HEK293 (cell line): ENCODE results near the gene CCDC28B.

ENCODE experiments used
- CTCF ChIA-PET: fragments of 350-600 bp; formaldehyde crosslinking; extraction: SDS; loops from one replicate; lab custom pipeline; 2021; ENCODE audit warnings: antibody characterized with exemption; lab: Yijun Ruan, JAX
- POLR2A ChIA-PET: fragments of 300-600 bp; formaldehyde crosslinking; extraction: SDS; loops from one replicate; lab custom pipeline; 2020; ENCODE audit warnings: antibody characterized with exemption, inconsistent platforms; lab: Yijun Ruan, JAX
- H3K27ac ChIP-seq: fragments of 200-500 bp; sonication (Bioruptor generic); 2 replicates; pipeline ENCODE4 v1.5.1; 2014; ENCODE audit warnings: low read depth, low read length, control low read depth, inconsistent platforms; ENCODE audit errors: extremely low read depth
- H3K36me3 ChIP-seq, 2 experiments: fragments of 200-500 bp in 1 of 2; sonication (Bioruptor generic) in 1 of 2; 1 replicate in 1 of 2; 2 replicates in 1 of 2; pipeline ENCODE4 v1.5.1; 2014 to 2017; ENCODE audit warnings: inconsistent platforms in 2 of 2, low read length in 2 of 2; ENCODE audit not compliant: control insufficient read depth in 2 of 2, insufficient read depth in 1 of 2
- H3K4me1 ChIP-seq: fragments of 200-500 bp; sonication (Bioruptor generic); 2 replicates; pipeline ENCODE4 v1.5.1; 2014; ENCODE audit warnings: mild to moderate bottlenecking, low read length, inconsistent platforms; ENCODE audit not compliant: control insufficient read depth, insufficient read depth
- H3K4me3 ChIP-seq: 2 replicates; pipeline ENCODE4 v1.5.1; 2011; ENCODE audit warnings: low read depth, mild to moderate bottlenecking, control low read depth, low read length, moderate library complexity
- H3K9me3 ChIP-seq: fragments of 200-500 bp; sonication (Bioruptor generic); 2 replicates; pipeline ENCODE4 v1.5.1; 2014; ENCODE audit warnings: low read depth, low read length, inconsistent platforms; ENCODE audit not compliant: control insufficient read depth, insufficient read depth
- GFI1B ChIP-seq: fragments of 450-650 bp; formaldehyde crosslinking; IDR thresholded peaks from 2 replicates; pipeline ENCODE4 v1.5.1; 2016; ENCODE audit warnings: missing biosample characterization, missing genetic modification characterization
- OSR2 ChIP-seq: fragments of 450-650 bp; formaldehyde crosslinking; IDR thresholded peaks from 2 replicates; pipeline ENCODE4 v1.5.1; 2016; ENCODE audit warnings: missing biosample characterization, missing genetic modification characterization
- SP3 ChIP-seq: fragments of 450-650 bp; formaldehyde crosslinking; IDR thresholded peaks from 2 replicates; pipeline ENCODE4 v1.5.1; 2016; ENCODE audit warnings: missing biosample characterization, missing genetic modification characterization
- ZFP41 ChIP-seq: fragments of 450-650 bp; formaldehyde crosslinking; IDR thresholded peaks from 2 replicates; pipeline ENCODE4 v1.5.1; 2016; ENCODE audit warnings: missing biosample characterization, missing genetic modification characterization, borderline replicate concordance
- ZNF121 ChIP-seq: fragments of 450-650 bp; formaldehyde crosslinking; IDR thresholded peaks from 2 replicates; pipeline ENCODE4 v1.5.1; 2016; ENCODE audit warnings: missing biosample characterization, missing genetic modification characterization
- ZNF140 ChIP-seq: fragments of 450-650 bp; formaldehyde crosslinking; IDR thresholded peaks from 2 replicates; pipeline ENCODE4 v1.5.1; 2016; ENCODE audit warnings: missing biosample characterization, missing genetic modification characterization
- ZNF16 ChIP-seq: fragments of 450-650 bp; formaldehyde crosslinking; IDR thresholded peaks from 2 replicates; pipeline ENCODE4 v1.5.1; 2016; ENCODE audit warnings: low read depth, missing biosample characterization, missing genetic modification characterization
- ZNF221 ChIP-seq: fragments of 450-650 bp; formaldehyde crosslinking; IDR thresholded peaks from 2 replicates; pipeline ENCODE4 v1.5.1; 2017; ENCODE audit warnings: missing biosample characterization, missing genetic modification characterization, borderline replicate concordance
- ZNF266 ChIP-seq: fragments of 450-650 bp; formaldehyde crosslinking; IDR thresholded peaks from 2 replicates; pipeline ENCODE4 v1.5.1; 2016; ENCODE audit warnings: missing biosample characterization, missing genetic modification characterization, low read depth
- ZNF473 ChIP-seq: fragments of 450-650 bp; formaldehyde crosslinking; IDR thresholded peaks from 2 replicates; pipeline ENCODE4 v1.5.1; 2017; ENCODE audit warnings: missing biosample characterization, missing genetic modification characterization
- ZNF529 ChIP-seq: fragments of 450-650 bp; formaldehyde crosslinking; IDR thresholded peaks from 2 replicates; pipeline ENCODE4 v1.5.1; 2017; ENCODE audit warnings: missing genetic modification characterization, missing biosample characterization; ENCODE audit not compliant: insufficient replicate concordance
- ZNF549 ChIP-seq: fragments of 450-650 bp; IDR thresholded peaks from 2 replicates; pipeline ENCODE4 v1.5.1; 2018; ENCODE audit warnings: missing biosample characterization, missing genetic modification characterization, mild to moderate bottlenecking, inconsistent platforms, moderate library complexity
- ZNF658 ChIP-seq: fragments of 450-650 bp; formaldehyde crosslinking; IDR thresholded peaks from 2 replicates; pipeline ENCODE4; 2016; ENCODE audit warnings: missing biosample characterization, missing genetic modification characterization
- ZNF785 ChIP-seq: fragments of 450-650 bp; formaldehyde crosslinking; IDR thresholded peaks from 2 replicates; pipeline ENCODE4 v1.5.1; 2016; ENCODE audit warnings: missing biosample characterization, missing genetic modification characterization
- ZNF830 ChIP-seq: fragments of 450-650 bp; IDR thresholded peaks from 2 replicates; pipeline ENCODE4 v1.5.0; 2018; ENCODE audit warnings: missing biosample characterization, missing genetic modification characterization, low read depth, mild to moderate bottlenecking, moderate library complexity
- TF ChIP-seq, protein P1 (sequence below): fragments of 450-650 bp; IDR thresholded peaks from 2 replicates; pipeline ENCODE4 v1.5.1; 2018; ENCODE audit warnings: missing biosample characterization, missing genetic modification characterization
- TF ChIP-seq, protein P2 (sequence below): fragments of 450-650 bp; formaldehyde crosslinking; optimal IDR thresholded peaks from 2 replicates; pipeline ENCODE3; 2016; ENCODE audit warnings: missing biosample characterization, mild to moderate bottlenecking, missing genetic modification characterization
- TF ChIP-seq, protein P3 (sequence below): fragments of 450-650 bp; formaldehyde crosslinking; IDR thresholded peaks from 2 replicates; pipeline ENCODE4 v1.5.1; 2016; ENCODE audit warnings: missing biosample characterization, missing genetic modification characterization
- TF ChIP-seq, protein P4 (sequence below): fragments of 450-650 bp; formaldehyde crosslinking; IDR thresholded peaks from 2 replicates; pipeline ENCODE4 v1.5.1; 2016; ENCODE audit warnings: missing biosample characterization, missing genetic modification characterization
- TF ChIP-seq, protein P5 (sequence below): fragments of 450-650 bp; formaldehyde crosslinking; IDR thresholded peaks from 2 replicates; pipeline ENCODE4 v1.5.1; 2016; ENCODE audit warnings: missing biosample characterization, missing genetic modification characterization, borderline replicate concordance
- TF ChIP-seq, protein P6 (sequence below): fragments of 450-650 bp; formaldehyde crosslinking; IDR thresholded peaks from 2 replicates; pipeline ENCODE4 v1.5.1; 2016; ENCODE audit warnings: missing biosample characterization, missing genetic modification characterization

CCDC28B gene

DNA sequence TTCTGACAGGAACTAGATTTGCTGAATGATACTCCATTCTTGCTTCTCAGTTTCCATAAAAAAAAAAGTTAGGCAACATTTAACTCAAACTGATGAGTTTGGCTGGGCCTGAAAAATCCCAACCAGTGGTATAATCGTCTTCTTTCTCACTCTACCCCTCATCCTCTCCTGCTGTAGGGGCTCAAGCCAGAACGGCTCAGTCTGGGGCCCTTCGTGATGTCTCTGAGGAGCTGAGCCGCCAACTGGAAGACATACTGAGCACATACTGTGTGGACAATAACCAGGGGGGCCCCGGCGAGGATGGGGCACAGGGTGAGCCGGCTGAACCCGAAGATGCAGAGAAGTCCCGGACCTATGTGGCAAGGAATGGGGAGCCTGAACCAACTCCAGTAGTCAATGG is 19.3 kb upstream of the CCDC28B start:
- no peaks in the 10 kb centered on the region for H3K9me3 ChIP-seq
- H3K4me3 ChIP-seq = peak overlapping the region; percentile 75; the same call in 1 of the 2 replicates
- CTCF ChIA-PET = no interaction called here
- POLR2A ChIA-PET = interaction anchor here (0.9 to 2.7 kb wide), 6 partner anchors 17 to 108 kb away, joined by 4 to 26 read pairs (median 17); partner anchors contain the start of genes CCDC28B, IQCC, KPNA6 and TMEM39B
- peaks cover 31 to 49% of the 10 kb centered on the region in 2 experiments for H3K36me3 ChIP-seq
- H3K4me1 ChIP-seq = peaks cover 6% of the 10 kb centered on the region; the same call in 1 of the 2 replicates
- H3K27ac ChIP-seq = no peak overlapping the region; the same call in 1 of the 2 replicates
- TF ChIP-seq, protein P1, sequence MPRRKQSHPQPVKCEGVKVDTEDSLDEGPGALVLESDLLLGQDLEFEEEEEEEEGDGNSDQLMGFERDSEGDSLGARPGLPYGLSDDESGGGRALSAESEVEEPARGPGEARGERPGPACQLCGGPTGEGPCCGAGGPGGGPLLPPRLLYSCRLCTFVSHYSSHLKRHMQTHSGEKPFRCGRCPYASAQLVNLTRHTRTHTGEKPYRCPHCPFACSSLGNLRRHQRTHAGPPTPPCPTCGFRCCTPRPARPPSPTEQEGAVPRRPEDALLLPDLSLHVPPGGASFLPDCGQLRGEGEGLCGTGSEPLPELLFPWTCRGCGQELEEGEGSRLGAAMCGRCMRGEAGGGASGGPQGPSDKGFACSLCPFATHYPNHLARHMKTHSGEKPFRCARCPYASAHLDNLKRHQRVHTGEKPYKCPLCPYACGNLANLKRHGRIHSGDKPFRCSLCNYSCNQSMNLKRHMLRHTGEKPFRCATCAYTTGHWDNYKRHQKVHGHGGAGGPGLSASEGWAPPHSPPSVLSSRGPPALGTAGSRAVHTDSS (tag by site-specific recombination) = no peak
- TF ChIP-seq ZNF658 (tag by site-specific recombination) (no peak), SP3 (tag by site-specific recombination) (no peak), ZNF785 (tag by site-specific recombination) (no peak), ZFP41 (no peak), ZNF121 (tag by site-specific recombination) (no peak), ZNF549 (tag by site-specific recombination) (no peak), ZNF221 (tag by site-specific recombination) (no peak), ZNF140 (tag by site-specific recombination) (no peak), OSR2 (tag by site-specific recombination) (no peak), ZNF16 (tag by site-specific recombination) (no peak), GFI1B (no peak), ZNF529 (tag by site-specific recombination) (no peak)
- TF ChIP-seq, protein P2, sequence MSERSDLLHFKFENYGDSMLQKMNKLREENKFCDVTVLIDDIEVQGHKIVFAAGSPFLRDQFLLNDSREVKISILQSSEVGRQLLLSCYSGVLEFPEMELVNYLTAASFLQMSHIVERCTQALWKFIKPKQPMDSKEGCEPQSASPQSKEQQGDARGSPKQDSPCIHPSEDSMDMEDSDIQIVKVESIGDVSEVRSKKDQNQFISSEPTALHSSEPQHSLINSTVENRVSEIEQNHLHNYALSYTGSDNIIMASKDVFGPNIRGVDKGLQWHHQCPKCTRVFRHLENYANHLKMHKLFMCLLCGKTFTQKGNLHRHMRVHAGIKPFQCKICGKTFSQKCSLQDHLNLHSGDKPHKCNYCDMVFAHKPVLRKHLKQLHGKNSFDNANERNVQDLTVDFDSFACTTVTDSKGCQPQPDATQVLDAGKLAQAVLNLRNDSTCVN (tag by site-specific recombination) = no peak
- TF ChIP-seq, protein P3, sequence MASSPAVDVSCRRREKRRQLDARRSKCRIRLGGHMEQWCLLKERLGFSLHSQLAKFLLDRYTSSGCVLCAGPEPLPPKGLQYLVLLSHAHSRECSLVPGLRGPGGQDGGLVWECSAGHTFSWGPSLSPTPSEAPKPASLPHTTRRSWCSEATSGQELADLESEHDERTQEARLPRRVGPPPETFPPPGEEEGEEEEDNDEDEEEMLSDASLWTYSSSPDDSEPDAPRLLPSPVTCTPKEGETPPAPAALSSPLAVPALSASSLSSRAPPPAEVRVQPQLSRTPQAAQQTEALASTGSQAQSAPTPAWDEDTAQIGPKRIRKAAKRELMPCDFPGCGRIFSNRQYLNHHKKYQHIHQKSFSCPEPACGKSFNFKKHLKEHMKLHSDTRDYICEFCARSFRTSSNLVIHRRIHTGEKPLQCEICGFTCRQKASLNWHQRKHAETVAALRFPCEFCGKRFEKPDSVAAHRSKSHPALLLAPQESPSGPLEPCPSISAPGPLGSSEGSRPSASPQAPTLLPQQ (tag by site-specific recombination) = no peak
- TF ChIP-seq, protein P4, sequence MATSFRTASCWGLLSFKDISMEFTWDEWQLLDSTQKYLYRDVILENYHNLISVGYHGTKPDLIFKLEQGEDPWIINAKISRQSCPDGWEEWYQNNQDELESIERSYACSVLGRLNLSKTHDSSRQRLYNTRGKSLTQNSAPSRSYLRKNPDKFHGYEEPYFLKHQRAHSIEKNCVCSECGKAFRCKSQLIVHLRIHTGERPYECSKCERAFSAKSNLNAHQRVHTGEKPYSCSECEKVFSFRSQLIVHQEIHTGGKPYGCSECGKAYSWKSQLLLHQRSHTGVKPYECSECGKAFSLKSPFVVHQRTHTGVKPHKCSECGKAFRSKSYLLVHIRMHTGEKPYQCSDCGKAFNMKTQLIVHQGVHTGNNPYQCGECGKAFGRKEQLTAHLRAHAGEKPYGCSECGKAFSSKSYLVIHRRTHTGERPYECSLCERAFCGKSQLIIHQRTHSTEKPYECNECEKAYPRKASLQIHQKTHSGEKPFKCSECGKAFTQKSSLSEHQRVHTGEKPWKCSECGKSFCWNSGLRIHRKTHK (tag by site-specific recombination) = no peak
- TF ChIP-seq, protein P5, sequence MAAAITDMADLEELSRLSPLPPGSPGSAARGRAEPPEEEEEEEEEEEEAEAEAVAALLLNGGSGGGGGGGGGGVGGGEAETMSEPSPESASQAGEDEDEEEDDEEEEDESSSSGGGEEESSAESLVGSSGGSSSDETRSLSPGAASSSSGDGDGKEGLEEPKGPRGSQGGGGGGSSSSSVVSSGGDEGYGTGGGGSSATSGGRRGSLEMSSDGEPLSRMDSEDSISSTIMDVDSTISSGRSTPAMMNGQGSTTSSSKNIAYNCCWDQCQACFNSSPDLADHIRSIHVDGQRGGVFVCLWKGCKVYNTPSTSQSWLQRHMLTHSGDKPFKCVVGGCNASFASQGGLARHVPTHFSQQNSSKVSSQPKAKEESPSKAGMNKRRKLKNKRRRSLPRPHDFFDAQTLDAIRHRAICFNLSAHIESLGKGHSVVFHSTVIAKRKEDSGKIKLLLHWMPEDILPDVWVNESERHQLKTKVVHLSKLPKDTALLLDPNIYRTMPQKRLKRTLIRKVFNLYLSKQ (tag by site-specific recombination) = no peak
- TF ChIP-seq, all 188 proteins: peak for 0

DNA sequence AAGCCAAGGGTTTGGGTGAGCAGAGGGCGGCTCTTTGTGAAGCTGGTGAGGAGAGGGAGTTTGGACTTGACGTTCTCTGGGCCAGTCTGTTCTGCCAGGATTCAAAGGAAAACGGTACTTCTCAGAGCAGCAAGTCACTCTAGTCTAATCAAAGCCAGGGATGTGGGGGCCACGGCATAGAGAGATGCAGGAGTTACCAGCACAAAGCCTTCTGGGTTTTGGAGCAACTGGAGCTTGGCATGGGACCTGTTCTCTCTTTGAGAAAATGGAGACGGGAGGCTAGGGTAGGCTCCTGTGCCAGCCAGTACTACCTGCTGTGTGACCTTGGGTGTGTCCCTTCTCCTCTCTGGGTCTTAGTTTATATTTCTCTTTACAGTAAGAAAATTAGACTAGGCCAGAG is 18.8 kb upstream of the CCDC28B start:
- H3K36me3 ChIP-seq = peaks cover 35 to 54% of the 10 kb centered on the region in 2 experiments
- CTCF ChIA-PET = interaction anchor here (0.6 kb wide), 1 partner anchor 66 kb away, joined by 3 read pairs; no protein-coding TSS in a partner anchor
- TF ChIP-seq ZNF473 (tag by site-specific recombination) = no peak
- TF ChIP-seq, protein P6, sequence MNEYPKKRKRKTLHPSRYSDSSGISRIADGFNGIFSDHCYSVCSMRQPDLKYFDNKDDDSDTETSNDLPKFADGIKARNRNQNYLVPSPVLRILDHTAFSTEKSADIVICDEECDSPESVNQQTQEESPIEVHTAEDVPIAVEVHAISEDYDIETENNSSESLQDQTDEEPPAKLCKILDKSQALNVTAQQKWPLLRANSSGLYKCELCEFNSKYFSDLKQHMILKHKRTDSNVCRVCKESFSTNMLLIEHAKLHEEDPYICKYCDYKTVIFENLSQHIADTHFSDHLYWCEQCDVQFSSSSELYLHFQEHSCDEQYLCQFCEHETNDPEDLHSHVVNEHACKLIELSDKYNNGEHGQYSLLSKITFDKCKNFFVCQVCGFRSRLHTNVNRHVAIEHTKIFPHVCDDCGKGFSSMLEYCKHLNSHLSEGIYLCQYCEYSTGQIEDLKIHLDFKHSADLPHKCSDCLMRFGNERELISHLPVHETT = no peak
- no peak for TF ChIP-seq ZNF830 (tag by site-specific recombination)
- no peak for TF ChIP-seq ZNF266 (tag by site-specific recombination)
- POLR2A ChIA-PET = interaction anchor here (0.6 to 0.9 kb wide), 4 partner anchors 15 to 198 kb away, joined by 3 to 4 read pairs (median 3); partner anchors contain the start of gene IQCC
- H3K27ac ChIP-seq = no peak overlapping the region
- no peak overlapping the region for H3K4me3 ChIP-seq
- no peaks in the 10 kb centered on the region for H3K9me3 ChIP-seq
- peaks cover 6% of the 10 kb centered on the region; the same call in 1 of the 2 replicates for H3K4me1 ChIP-seq
